GM06990 (cell line): ENCODE data around the gene MRO.

Experiments used
- DNase-seq: peaks from one replicate; pipeline ENCODE4 v3.0.0-alpha.2; 2011; ENCODE audit not compliant: insufficient read length; ENCODE audit errors: extremely low read depth
- H3K27me3 ChIP-seq: replicated peaks from 2 replicates; pipeline ENCODE4 v1.6.0; 2011; ENCODE audit warnings: low read length; ENCODE audit not compliant: control insufficient read depth, insufficient read depth
- H3K36me3 ChIP-seq: 2 replicates; pipeline ENCODE4 v1.5.1; 2011; ENCODE audit warnings: low read length; ENCODE audit not compliant: control insufficient read depth, insufficient read depth
- H3K4me3 ChIP-seq: replicated peaks from 2 replicates; pipeline ENCODE4 v1.5.1; 2011; ENCODE audit warnings: low read depth, mild to moderate bottlenecking, control low read depth, low read length
- CTCF ChIP-seq: IDR thresholded peaks from 2 replicates; pipeline ENCODE4 v1.5.1; 2011; ENCODE audit warnings: low read length, control low read depth, mild to moderate bottlenecking, inconsistent platforms; ENCODE audit not compliant: insufficient read depth, poor library complexity, severe bottlenecking

MRO gene

GRCh38 chr18:50819728-50820378, at the start of gene MRO:
Gene MRO (minus strand): TSS chr18:50820016. CDS start chr18:50809400, 10,616 bp downstream.
- TF ChIP-seq CTCF = peak; percentile 96
- Histone ChIP-seq H3K4me3 (peak within 1 kb of the TSS; percentile 58), H3K36me3 (no peaks in the 10 kb centered on the region), H3K27me3 (no peaks in the 10 kb centered on the region)
- DNase-seq = peak; percentile 73

- TF ChIP-seq CTCF = no peak
- H3K27me3 ChIP-seq = no peaks in the 10 kb centered on the region
- H3K36me3 ChIP-seq = no peaks in the 10 kb centered on the region
- DNase-seq = no peak
- no peak overlapping the region for H3K4me3 ChIP-seq
Observed at GRCh38 chr18:50869150-50869549, 49.3 kb upstream of the MRO start.

DNA sequence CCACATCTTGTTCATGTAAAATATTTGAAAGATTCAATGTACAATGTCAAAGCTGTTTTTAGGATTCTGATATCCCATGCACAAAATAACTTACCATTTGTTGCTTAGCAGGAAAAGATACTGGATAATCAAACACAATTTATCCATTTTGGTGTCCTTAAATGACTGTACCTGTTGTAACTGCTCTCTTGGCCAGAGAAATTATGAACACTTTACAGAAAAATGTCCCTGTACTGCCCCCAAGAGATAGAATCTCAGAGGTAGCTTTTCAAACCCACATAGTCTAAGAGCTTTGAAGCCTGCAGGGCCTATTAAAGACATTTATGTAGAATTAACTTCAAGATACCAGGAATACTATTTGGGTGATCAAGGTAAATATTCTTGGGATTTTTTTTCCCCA, 46.9 kb upstream of the MRO start:
- H3K4me3 ChIP-seq = no peak overlapping the region
- H3K36me3 ChIP-seq = no peaks in the 10 kb centered on the region
- DNase-seq = no peak
- peak; percentile 33 for TF ChIP-seq CTCF
- H3K27me3 ChIP-seq = no peaks in the 10 kb centered on the region

GRCh38 chr18:50863840-50864375, 44.1 kb upstream of the MRO start:
- no peak for TF ChIP-seq CTCF
- no peaks in the 10 kb centered on the region for H3K36me3 ChIP-seq
- H3K27me3 ChIP-seq = no peaks in the 10 kb centered on the region
- DNase-seq = no peak
- H3K4me3 ChIP-seq = no peak overlapping the region

DNA sequence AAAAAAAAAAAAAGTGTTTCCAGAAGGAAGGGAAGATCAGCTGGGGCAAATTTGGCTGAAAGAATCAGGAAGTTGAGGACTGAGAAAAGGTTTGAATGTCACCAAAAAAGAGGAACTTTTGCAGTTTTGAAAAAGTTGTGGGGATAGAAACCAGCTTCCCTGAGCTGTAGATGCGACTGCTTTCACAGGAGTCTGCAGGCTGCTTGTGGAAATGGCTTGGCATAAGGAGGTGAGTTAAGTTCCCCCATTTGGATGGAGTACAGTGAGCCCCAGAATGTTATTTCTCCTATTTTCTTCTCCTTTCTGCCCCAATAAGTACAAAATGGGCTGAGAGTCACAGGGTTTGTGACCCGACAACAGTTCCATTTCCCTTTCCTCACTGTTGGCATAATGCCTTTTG, 42.6 kb upstream of the MRO start:
- no peak for DNase-seq
- no peaks in the 10 kb centered on the region for H3K27me3 ChIP-seq
- no peak for TF ChIP-seq CTCF
- no peak overlapping the region for H3K4me3 ChIP-seq
- no peaks in the 10 kb centered on the region for H3K36me3 ChIP-seq
